GM21515 (cell line): ENCODE data around the gene TNIP2.
A peak's percentile ranks its signal among the peaks of the same experiment; 100 is the strongest.

Experiments used
- ATAC-seq: cut with Tn5 transposase; IDR thresholded peaks from one replicate; pipeline ENCODE4 v1.9.1; 2021; ENCODE audit not compliant: unreplicated experiment

The TNIP2 gene, protein sequence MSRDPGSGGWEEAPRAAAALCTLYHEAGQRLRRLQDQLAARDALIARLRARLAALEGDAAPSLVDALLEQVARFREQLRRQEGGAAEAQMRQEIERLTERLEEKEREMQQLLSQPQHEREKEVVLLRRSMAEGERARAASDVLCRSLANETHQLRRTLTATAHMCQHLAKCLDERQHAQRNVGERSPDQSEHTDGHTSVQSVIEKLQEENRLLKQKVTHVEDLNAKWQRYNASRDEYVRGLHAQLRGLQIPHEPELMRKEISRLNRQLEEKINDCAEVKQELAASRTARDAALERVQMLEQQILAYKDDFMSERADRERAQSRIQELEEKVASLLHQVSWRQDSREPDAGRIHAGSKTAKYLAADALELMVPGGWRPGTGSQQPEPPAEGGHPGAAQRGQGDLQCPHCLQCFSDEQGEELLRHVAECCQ

DNA sequence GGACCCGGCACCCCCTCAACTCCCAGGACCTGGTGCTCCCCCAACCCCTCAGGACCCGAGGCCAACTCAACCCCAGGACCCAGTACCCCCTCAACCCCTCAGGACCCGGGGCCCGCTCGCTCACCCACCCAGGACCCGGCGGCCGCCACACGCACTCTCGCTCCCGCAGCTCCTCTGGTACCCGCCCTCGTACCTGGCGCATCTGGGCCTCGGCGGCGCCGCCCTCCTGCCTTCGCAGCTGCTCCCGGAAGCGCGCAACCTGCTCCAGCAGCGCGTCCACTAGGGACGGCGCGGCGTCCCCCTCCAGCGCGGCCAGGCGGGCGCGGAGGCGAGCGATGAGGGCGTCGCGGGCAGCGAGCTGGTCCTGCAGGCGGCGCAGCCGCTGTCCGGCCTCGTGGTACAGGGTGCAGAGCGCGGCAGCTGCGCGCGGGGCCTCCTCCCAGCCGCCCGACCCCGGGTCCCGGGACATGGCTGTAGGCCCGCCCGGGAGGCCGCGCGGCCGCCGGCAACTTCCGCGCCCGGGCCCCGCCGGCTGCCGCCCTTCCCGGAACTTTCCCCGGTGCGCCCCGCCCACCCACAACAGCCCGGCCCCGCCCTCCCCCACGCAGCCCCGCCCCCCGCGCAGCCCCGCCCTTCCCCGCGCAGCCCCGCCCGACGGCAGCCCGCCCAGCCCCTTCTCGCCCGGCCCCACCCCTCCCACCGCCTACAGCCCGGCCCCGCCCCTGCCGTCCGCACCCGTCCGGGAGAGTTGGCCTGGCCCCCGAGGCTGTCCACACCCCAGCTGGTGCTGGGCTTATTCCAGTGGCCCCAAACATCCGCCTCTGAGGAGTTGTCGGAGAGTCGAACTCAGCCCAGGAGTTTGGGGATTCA lies at the start of gene TNIP2:
Gene TNIP2 (minus strand): TSS at position 516 of the 870 bp plus-strand sequence. CDS start 47 bp downstream, at position 469.
- peak; percentile 51 for ATAC-seq

DNA sequence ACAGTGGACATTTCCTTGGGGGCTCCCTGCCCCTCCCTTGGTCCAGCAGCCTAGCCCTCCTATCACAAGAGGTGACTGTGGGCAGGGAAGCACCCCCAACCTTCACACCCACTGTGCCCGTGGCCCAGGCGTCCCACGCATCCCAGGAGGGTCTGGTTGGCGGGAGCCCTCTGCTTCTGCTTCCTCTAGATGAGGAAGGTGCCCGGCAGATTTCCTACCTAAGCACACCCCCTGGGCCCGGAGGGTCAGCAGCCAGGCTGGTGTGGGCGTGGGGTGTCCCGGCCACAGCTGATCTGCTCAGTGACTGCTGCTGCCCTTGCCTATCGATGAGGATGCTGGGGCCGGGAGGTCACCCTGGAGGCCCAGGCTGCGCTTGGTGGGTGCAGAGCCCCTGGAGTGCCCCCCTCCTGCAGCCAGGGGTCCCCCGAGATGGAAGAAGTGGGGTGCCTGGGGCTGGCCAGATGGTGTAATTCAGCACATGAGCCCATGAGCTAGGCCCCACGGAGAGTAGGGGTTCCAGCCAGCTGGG lies 48.9 kb upstream of the TNIP2 start:
- ATAC-seq, result no peak

DNA sequence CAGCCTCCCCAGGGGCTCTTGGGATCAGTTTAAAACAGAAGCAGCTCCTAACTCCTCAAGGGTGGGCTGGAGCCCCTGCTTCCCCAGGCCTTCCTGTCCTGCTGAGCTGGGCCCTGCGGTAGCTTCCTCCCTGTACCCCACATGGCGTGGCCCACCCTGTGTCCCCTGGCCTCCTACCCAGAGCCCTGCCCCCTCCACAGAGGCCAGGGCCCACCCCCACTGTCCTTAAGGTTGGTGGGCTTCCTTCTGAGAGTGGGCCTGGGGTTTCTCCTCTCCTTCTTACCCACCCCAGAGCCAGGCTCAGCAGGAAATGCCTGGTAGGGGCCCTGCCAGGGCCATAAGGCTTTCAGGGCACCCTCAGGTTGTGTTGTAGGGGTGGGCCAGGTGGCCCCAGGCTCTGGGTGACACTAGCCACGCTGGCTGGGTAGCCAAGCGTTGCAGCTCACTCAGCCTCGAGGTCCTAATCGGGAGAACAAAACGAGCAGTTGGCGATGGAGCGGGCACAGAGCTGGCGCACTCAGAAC lies 48.4 kb upstream of the TNIP2 start:
- ATAC-seq, result no peak

DNA sequence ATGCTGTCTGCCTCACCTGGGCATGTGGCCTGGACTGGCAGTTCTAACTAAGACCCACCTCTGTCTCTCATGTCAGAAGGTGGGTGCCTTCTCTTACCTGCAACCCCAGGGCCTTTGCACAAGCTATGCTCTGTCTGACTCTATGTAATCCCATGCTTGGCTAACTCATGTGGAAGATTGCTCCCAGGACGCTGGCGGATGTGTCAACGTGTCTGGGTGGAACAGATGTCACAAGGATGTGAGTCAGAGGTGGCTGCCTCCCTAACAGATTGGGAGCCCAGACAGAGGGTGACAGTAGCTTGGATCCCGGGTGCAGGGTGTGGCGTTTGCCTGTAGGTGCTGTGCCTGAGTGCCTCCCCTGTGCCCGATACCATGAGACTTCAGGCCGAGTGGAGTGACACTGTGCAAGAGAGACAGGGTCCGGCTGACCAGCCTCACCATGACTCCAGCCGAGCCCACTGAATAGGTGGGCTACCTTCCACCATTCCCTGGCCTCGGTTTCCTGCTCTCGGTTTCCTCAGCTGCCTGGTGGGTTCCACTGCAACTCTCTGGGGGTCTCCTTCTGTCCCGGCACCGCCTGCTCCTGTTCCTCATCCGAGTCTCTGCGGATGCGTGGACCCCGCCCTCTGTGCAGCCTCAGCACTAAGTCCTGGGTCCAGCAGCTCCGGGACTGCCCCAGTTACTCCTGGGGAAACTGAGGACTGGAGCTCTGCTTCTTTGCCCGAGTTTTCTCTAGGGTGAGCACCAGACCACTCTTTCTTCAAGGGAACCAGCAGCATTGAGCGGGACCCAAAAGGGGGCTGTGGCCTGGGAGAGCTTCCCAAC lies 47.7 kb upstream of the TNIP2 start:
- ATAC-seq, result no peak

DNA sequence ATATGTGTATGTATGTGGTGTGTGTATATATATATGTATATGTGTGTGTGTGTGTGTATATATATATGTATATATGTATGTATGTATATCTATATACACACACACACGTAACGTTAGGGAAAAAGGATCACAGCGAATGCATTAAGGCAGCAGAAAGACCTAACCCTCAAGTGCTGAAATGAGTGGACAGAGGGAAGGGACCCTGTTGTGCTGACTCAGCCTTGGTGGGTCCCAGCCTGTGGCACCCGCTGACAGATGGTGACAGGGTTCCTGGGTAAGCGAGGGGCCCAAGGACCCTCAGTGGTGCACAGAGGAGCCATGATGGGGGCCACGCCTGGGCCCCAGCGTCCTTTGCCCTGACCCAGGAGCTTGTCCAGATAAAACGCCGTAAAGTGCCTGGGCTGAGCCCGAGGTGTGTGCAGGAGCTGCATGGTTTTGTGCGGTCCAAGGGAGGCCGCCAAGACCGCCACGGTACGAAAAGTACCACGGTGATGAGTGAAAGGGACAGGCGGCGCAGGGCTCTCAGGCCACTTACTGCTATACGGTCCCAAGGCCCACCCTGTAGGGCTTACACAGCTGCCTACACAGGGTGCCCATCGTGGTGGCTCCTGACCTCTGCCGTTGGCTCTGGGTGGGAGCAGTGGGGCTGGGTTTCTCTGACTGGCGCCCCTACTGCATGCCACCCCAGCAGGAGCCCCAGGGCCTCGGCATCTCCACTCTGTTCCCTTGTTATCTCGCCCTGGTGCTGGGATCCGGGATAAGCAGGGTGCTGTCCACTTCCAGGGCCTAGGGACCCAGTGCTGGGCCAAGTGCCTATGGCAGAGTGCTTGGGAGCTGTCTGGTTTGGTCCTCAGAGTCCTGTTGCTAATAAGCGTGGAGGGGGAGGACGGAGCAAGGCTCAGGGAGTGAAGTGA lies 46.7 kb upstream of the TNIP2 start:
- no peak for ATAC-seq

DNA sequence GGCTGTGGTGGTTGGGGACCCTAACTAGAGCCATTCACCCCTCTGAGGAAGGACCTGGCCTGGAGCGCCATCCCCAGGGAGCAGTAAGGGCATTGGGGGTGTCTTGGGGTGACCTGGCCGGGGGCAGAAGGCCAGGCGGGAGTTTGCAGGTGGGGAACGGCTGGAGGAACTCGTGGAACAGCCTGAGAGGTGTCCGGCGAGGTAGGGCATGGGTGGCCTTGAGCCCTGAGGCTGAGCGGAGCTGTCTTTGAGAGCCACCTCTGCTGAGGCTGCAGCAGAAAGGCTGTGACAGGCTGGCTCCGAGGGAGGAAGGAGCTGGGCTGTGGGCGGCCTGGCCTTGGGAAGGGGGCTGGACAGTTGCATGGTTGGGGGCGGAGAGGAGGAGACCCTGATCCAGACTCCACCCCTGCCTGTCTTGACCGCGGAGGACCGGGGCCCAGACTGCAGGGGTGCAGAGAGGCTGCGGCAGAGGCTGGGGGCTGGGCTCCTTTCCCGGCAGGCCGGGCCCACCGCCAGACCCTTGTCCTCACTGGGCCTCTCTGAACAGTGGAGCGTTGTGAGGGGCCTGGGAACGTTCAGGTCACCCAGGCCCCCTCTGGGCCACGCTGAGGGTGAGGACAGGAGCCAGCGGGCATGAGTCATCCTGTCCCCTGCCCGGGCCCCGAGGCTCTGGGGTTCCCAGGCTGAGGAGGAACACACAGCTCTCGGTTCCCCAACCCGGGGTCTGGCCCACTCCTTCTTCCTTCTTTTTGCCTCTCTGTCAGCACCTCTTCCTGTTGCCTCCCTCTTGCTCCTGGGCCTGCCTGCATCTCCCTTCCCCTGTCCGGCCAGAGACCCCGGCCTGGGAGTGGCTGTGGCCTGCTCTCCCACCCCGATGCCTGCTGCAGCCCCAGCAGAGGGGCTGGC lies 44.8 kb upstream of the TNIP2 start:
- peak; percentile 41 for ATAC-seq

DNA sequence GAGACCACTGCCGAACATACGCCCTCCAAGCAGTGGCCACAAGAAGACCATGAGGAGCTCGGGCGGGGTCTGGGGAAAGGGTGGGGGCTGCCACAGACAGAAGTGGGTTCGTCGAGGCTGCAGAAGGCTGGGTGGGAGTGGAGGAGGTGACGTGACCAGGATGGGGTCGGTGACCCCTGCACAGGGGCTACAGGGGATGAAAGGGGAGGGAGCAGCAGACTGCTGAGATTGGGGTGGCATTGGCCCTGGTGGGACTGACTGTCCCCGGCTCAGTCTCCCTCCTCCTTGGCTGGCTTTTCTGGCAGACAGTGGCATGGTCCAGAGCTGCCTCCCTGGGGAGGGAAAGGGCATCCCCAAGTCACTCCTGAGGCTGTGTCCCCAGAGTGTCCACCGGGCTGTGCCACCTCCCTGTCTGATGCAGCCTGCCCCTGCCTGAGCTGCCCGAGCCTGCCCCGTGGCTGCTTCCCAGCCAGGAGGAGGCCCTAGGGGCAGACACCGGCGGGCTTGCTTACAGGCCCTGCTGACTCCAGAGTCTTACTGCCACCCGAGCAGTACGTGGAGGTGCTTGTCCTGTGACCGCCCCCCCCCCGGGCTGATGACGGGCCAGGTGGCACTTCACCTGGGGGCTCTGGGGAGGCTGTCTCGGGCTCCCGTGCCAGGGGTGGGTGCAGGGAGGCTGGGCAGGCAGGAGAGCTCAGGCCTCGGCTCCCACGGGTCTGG lies 44.0 kb upstream of the TNIP2 start:
- no peak for ATAC-seq

DNA sequence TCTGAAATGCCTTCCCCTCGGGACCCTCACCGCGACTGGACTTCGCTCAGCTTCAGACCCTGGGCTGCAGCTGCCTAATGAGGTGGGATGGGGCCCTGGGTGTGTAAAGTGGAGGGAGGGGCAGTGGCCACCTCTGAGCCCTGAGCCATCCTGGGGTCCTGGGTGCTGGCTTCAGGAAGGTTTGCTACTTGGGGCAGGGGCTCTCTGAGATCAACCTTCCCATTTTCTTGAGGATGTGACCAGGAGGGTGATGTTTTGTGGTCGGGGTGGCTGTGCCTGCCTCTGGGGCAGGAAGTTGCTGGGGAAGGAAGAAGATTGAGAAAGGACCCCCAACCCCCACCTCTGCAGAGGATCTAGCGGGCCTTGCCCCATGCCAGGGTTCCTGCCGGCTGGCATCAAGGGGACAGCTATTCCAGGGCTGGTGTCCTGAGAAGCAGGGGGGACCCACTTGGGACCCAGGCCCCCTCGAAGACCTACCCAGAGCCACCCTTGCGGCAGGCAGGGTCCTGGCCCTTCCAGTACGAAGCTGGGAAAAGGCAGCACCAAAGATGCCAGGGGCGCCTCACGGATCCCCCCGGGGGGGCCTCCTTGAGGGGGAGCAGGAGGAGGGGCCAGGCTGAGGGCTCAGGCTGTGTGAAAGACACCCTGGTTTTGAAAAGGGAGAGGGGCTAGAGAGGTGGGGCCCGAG lies 43.2 kb upstream of the TNIP2 start:
- no peak for ATAC-seq

DNA sequence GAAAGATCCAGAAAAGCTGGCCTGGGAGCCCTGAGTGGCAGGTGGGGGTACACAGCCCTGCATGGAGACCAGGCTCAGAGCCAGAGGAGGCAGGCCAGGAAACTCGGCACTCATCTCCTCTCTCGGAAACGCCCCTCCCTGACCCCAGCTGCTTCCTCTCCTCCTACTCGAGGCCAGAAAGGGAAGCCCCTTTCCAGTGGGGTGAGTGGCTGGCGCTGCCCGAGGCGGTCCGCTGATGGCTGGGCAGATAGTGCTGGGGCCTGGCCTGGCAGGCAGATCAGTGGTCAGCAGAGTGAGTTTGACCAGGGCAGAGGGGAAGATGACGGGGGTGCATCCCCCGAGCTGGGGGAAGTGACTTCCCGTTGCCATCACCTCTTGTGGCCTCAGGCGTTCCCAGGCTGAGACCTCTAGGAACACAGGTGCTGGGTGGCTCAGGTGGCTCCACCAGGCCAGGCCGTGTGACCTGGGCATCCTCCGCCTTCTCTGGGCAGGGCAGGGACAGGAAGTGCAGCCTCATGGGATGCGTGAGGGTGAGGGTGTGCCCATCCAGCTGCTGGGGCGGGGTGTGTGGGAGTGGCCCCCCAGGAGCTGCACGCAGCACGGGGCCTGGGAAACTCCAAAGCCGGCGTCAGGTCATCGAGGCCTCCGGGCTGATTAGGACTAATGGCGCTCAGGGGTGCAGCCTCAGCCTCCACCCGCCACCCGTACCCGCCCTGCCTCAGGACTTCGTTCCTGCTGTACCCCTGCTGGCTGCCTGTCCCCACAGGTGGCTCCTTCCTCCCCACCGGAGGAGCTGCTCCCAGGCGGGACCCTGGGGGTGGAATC lies 42.5 kb upstream of the TNIP2 start:
- ATAC-seq, result peak; percentile 45

DNA sequence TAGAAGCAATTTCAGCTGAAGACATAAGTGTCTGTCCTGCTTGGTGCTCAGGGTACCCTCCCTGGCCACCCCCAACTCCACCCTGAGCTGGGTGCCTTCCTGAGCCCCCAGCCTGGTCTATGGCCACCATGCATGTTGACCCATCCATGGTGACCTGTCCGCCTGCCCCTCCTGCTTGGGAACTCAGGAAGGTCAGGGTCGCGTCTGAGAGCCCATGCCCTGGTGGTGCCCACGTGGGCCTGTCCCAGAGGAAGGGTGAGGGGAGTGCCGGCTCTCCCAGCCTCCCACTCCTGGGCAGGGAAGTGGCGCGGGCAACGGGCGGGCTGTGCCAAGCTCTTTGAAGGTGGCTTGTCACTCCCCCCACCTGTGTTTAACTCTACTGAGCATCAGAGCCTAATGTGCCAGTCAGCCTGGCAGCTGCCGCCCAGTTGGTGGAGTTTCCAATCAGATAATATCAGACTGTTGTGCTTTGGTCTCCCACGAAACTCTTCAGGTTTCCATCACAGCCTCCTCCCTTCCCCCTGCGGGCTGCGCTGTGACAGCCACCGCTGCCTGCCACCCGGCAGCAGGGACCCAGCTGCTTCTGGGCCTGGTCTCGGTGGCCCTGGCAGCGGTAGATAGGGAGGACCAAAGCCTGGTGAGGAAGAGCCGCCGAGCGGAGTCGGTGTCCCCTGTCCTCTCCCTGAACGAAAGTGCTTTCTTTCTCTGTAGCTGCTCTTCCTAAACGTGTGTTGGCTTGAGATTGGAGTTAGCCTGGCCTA lies 41.6 kb upstream of the TNIP2 start:
- ATAC-seq, result no peak

DNA sequence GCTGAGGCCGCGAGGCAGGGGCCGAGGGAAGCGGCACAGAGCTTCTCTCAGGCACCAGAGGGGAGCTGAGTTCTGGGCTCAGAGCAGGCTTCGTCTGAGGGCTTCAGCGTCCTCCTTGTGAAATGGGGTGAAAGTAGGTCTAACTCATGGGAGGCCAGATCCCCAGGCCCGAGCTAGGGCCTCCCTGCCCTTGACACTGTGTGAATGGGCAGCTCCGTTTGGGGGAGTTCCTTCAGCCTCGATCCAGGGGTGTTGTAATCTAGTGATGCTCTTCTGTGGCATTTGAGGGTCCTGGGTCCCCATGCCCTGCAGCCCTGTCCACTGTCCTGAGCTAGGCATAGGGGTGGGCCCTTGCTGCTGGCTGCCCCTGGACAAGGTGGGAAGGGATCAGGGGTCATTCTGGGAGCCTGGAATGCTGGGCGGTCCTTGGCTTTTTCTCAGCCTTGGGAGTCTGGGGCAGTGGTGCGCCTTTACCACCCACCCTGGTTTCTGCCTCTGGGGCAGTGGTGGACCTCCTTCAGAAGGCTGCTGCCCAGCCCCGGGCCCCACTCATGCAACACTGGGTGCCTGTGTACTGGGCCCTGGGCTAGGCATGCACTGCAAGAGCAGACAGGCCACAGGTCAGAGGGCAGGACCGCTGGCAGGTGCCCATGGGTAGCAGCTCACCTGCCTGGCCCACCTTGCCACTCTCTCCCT lies 40.9 kb upstream of the TNIP2 start:
- ATAC-seq, result no peak

DNA sequence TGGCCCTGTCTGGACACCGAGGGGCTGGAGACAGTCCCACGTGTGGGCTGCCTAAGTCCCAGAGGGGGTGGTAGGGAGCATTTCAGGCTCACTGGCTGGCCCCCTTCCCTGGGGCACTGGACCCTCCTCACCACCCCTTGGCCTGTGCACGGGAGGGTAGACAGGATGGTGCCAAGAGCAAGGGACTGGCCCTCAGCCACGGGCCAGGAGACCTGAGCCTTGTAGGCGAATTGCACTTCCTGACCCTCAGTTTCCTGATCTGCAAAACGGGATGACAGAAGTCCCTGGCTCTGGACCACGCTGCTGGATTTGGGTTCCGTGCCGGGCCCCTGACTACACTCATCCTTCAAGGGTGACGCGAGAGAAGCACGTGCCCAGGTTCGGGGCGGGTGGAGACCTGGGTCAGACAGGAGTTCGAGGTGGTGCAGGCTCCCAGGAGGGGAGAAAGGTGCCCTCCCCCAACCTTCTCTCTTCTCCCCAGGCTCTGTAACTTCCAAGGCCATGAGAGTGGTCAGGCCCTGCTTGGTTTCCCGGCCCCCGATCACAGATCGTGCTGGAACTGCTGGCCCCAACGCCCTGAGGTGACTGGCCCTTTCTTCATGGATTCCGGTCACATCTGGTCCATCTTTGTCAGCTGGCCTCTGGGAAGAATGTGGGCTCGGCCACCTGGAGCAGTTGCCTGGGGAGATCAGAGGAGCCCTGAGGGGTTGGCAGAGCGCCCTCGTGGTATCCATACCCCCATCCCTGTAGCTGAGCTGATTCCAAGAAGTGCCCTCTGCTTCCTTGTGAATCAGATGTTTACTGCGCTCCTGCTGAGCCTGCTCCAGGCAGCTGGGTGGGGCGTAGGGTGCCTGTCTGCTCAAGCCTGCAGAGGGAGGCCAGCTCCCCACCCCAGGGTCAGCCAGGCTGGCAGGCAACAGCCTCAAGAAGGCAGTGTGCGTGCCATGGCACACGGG lies 40.0 kb upstream of the TNIP2 start:
- ATAC-seq, result no peak

DNA sequence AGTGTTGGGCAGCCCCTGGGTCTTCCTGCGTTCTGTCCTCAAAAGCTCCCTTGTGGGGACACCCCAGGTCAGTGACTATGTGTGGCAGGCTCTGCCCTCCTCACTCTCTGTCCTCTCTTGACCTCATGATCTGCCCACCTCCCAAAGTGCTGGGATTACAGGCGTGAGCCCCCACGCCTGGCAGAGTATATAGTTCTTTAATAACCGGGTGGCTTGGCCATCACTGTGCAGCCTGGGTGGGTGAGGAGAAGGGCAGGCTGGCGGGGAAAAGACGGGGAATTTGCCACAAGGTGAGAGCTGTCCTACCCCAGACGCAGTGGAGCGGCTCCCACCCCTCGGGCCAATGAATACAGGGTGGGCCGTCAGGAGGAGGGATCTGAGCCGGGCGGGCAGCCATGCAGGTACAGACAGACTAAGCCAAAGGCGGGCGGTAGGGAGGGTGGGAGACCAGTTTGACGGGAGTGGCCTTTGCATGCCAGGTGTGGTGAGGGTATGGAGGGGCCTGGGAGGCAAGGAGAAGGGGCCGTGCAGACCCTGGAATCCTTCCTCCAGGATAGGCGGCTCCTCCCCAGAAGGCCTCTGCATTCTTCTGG lies 39.3 kb upstream of the TNIP2 start:
- no peak for ATAC-seq
